ENCODE data around the gene FASTK. TPM values are rescaled to one million over a fixed set of nuclear protein-coding genes. Genes with fewer than 3 reads are reported as not detected.

FASTK gene
- total and polyA plus RNA-seq, 2 of the 4 experiments (the other 2 are of a cell fraction), result 53.8 to 115 TPM

- dilution Hi-C loops (cut with HindIII; ENCODE audit: low sequenced_read_pairs, unreplicated experiment) (no loop called here), in situ Hi-C loops (cut with MboI; ENCODE audit: low sequenced_read_pairs) (loop anchor here (25.0 kb wide), 1 partner anchor 332 kb away; no protein-coding TSS in a partner anchor), intact Hi-C loops (cut with micrococcal nuclease) (no loop called here)
- ChIA-PET CTCF (no interaction called here), POLR2A (ENCODE audit: unreplicated experiment) (no interaction called here)
- Histone ChIP-seq H3K9me1 (ENCODE audit: insufficient read depth, low read length) (no peaks in the 10 kb centered on the region), H2BK20ac (ENCODE audit: low read depth, low read length) (no peak overlapping the region), H3K23ac (ENCODE audit: low read depth, low read length) (no peak overlapping the region), H3K4me1 (ENCODE audit: control insufficient read depth, insufficient read depth, low read length) (peaks cover 7% of the 10 kb centered on the region), H4K8ac (ENCODE audit: low read depth in 2 of 2, low read length in 2 of 2) (no peak overlapping the region), H4K5ac (ENCODE audit: low read depth, low read length) (no peak overlapping the region), H2BK15ac (ENCODE audit: low read depth, low read length) (no peak overlapping the region), H3K4ac (ENCODE audit: low read depth, low read length) (no peak overlapping the region), H4K91ac (ENCODE audit: insufficient read depth, low read depth, low read length) (no peak overlapping the region), H3K14ac (replicated peaks; ENCODE audit: low read depth, low read length) (no peak overlapping the region), H3K27me3 (ENCODE audit: control insufficient read depth, insufficient read depth, low read length) (no peaks in the 10 kb centered on the region), H3K4me3 (ENCODE audit: insufficient read depth, low read depth, low read length) (no peak overlapping the region), H2AK9ac (replicated peaks; ENCODE audit: low read depth, low read length, poor library complexity) (no peak overlapping the region), H3K9me3 (ENCODE audit: control insufficient read depth, insufficient read depth, low read length) (no peaks in the 10 kb centered on the region), H3K36me3 (ENCODE audit: control insufficient read depth, insufficient read depth, low read length) (peaks cover 57% of the 10 kb centered on the region), H2BK120ac (ENCODE audit: low read depth, low read length) (no peak overlapping the region), H3K79me1 (ENCODE audit: low read depth in 1 of 2, low read length in 2 of 2) (peaks cover 14 to 41% of the 10 kb centered on the region in 2 experiments), H4K20me1 (ENCODE audit: insufficient read depth, low read length) (peaks cover 36% of the 10 kb centered on the region), H3K27ac (ENCODE audit: insufficient read depth, low read length) (no peak overlapping the region), H2AK5ac (ENCODE audit: low read depth, low read length) (no peak overlapping the region), H2AFZ (replicated peaks; ENCODE audit: low read length, poor library complexity) (no peak overlapping the region), H3K4me2 (ENCODE audit: low read depth, low read length) (no peak overlapping the region), H3K56ac (ENCODE audit: extremely low read depth, insufficient read depth, low read length) (no peak overlapping the region), H3K18ac (ENCODE audit: low read depth, low read length) (no peak overlapping the region), H3K9ac (ENCODE audit: low read depth, low read length) (no peak overlapping the region), H2BK5ac (ENCODE audit: low read depth, low read length, poor library complexity, severe bottlenecking) (no peak overlapping the region)
- no TSS peak for BruUV-seq (replicated peaks)
- WGBS, 2 experiments (ENCODE audit: extremely low coverage in 2 of 2, insufficient read length in 1 of 2), result 94% methylated on average over 5 of the region's 13 CpGs; no CpG with 5 or more reads in 1 of the 2 experiments
- TF ChIP-seq USF2 (IDR thresholded peaks at IDR 0.05; ENCODE audit: low read depth, low read length) (no peak), CTCF (conservative IDR thresholded peaks at IDR 0.05; ENCODE audit: low read depth, low read length) (no peak), BHLHE40 (IDR thresholded peaks at IDR 0.05; ENCODE audit: low read depth, low read length) (no peak), FOS (IDR thresholded peaks at IDR 0.05; ENCODE audit: low read depth, low read length) (no peak), RCOR1 (IDR thresholded peaks at IDR 0.05; ENCODE audit: insufficient replicate concordance, low read length) (no peak), POLR2A (IDR thresholded peaks at IDR 0.05; ENCODE audit: low read depth, low read length) (no peak), RFX5 (IDR thresholded peaks at IDR 0.05; ENCODE audit: low read depth, low read length) (no peak), MAZ (IDR thresholded peaks at IDR 0.05; ENCODE audit: borderline replicate concordance, low read depth, low read length) (no peak), CEBPB (IDR thresholded peaks at IDR 0.05; ENCODE audit: low read depth, low read length) (no peak)
- ATAC-seq (ENCODE audit: low read depth), result no peak
- no peak for DNase-seq
Measured at GRCh38 chr7:151119055-151119415, 38.4 kb upstream of the FASTK start.
